CD4-positive, alpha-beta T cell treated with Interleukin-15 for 4 hours (primary cell): Measurements from ENCODE around the gene ARMC8.

ENCODE experiments used
- DNase-seq: peaks from one replicate; pipeline ENCODE4 v3.0.0-alpha.2; 2020; ENCODE audit warnings: low spot score

ARMC8 gene

GRCh38 chr3:138197524-138197923 is 10.4 kb downstream of the ARMC8 start:
- no peak for DNase-seq

- DNase-seq, result no peak
Measured at GRCh38 chr3:138199851-138200250, 12.8 kb downstream of the ARMC8 start.

DNA sequence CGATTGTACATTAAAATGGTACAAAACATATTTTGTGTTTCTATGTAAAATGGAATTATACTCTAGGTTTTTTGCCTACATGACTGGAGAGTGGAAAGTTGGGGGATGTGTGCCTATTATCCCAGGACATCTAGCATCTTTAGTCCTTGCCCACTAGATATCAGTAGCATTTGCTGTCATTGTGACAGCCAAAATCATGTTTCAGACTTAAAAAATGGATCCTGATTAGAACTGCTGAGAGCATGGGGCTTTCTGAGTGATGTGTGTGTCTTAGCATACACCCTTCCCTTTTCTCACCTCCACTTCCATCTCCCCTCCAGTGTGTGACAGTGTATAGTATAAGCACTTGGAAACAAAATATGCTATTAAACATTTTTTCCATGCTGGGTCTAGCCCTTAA is 13.3 kb downstream of the ARMC8 start:
- DNase-seq, result no peak

GRCh38 chr3:138202945-138203701 is 16.0 kb downstream of the ARMC8 start:
- no peak for DNase-seq

DNA sequence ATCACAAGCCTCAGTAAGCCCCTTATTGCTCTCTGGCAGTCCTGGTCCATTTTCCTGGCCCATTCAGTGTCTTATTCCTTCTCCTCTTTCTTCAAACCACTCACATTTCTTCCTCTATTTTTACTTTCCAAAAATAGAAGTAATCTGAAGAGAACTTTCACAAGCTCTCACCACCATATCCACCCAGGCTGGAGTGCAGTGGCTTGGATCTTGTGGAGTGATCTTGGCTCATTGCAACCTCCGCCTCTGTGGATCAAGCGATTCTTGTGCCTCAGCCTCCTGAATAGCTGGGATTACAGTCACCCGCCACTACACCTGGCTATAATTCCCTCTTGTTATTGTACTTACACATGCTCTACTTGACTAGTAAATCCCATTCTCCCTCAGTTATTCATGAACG is 16.8 kb downstream of the ARMC8 start:
- DNase-seq, result no peak

- no peak for DNase-seq
Measured at GRCh38 chr3:138205527-138205926, 18.4 kb downstream of the ARMC8 start.

- DNase-seq, result no peak
Measured at GRCh38 chr3:138206196-138206595, 19.1 kb downstream of the ARMC8 start.

- no peak for DNase-seq
Measured at GRCh38 chr3:138210528-138210927, 23.4 kb downstream of the ARMC8 start.

DNA sequence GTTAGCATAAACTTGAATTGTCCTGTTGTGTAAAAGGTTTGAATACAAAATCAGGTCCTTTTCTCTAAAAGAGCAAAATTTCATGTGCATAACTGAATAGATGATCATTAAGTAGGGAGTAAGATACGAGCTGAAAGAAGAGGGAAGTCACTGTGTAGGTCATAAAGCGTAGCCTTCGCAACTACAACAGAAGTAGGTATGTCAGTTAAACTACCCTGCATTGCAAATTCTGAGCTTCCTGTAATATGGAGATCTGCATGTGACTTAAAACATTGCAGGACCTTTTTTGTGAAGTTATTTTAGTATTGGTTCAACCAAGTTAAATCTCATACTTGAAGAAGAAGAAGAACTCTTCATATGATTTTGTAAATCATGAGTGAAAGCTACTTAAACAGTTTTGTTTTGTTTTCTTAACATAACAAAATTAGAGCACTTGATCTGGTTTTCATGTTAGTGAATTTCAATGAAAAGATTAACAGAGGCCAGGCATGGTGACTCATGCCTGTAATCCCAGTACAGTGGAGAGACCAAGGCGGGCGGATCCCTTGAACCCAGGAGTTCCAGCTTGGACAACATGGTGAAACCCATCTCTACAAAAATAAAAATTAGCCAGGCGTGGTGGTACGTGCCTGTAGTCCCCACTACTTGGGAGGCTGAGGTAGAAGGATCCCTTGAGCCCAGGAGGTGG is 26.4 kb downstream of the ARMC8 start:
- no peak for DNase-seq

DNA sequence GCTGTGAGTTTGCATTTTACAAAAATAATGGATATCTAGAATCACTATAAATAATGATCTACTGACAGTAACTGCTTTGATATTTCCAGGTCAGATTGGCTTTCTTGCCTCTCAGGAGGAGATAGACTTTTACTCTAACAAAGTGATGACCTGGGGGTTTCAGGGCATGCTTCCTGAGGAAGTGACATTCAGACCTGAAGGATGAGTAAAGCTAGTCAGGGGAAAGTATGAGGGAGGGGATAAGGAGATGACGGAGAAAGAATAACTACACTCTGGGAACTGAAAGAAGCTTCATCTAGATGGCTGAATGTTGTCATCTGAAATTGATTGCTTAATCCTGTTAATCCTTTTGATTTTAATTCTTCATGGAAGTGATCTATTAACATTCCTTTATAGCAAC is 32.2 kb downstream of the ARMC8 start:
- no peak for DNase-seq

- DNase-seq, result no peak
Measured at GRCh38 chr3:138220242-138220641, 33.1 kb downstream of the ARMC8 start.

DNA sequence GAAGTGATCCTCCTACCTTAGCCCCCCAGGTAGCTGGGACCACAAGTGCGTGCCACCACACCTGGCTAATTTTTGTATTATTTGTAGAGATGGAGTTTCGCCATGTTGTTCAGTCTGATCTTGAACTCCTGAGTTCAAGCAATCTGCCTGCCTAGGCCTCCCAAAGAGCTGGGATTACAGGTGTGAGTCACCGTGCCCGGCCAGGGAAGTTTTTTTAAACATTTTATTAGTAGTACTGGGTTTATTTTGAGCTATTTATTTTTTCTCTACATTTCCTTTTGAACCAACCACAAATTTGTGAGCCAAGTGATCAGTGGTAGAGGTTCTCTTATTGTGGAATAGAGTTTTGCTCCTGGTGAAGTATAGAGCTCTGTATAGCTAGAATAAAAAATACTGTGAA is 33.7 kb downstream of the ARMC8 start:
- DNase-seq, result no peak

- no peak for DNase-seq
Measured at GRCh38 chr3:138222131-138222941, 35.2 kb downstream of the ARMC8 start.

DNA sequence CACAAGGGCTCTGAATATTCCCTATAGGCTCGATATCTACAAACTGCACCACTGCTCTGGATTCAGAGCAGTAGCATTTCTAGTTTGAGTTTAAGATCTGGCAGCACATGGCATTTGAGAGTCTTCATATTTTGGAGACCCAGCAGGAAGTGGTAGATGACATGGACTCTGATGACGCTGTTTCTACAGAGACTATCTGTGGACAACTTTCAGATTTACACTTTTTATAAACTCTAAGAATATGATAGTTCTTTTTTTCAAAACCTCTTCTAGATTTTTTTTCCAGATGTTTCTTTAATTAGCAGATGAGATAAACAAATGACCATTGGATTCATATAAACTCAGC is 35.8 kb downstream of the ARMC8 start:
- no peak for DNase-seq

DNA sequence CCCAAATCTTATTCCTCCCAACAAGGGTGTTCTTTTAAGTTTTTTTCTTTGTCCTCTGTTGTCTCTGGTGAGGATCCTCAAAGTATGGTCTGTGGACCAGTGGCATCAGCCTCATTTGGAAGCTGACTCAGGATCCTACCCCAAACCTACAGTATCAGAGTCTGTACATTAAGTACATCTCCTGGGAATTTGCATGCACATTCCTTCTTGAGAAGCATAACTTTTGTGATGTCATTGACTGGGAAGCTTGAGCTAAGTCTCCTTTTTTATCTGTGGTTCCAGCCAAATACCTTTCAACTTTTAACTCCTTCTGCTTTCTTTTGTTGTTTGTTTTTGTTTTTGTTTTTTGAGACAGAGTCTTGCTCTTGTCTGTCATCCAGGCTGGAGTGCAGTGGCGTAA is 40.5 kb downstream of the ARMC8 start:
- DNase-seq, result no peak

- no peak for DNase-seq
Measured at GRCh38 chr3:138230525-138230924, 43.4 kb downstream of the ARMC8 start.

GRCh38 chr3:138232705-138233364 is 45.7 kb downstream of the ARMC8 start:
- no peak for DNase-seq

DNA sequence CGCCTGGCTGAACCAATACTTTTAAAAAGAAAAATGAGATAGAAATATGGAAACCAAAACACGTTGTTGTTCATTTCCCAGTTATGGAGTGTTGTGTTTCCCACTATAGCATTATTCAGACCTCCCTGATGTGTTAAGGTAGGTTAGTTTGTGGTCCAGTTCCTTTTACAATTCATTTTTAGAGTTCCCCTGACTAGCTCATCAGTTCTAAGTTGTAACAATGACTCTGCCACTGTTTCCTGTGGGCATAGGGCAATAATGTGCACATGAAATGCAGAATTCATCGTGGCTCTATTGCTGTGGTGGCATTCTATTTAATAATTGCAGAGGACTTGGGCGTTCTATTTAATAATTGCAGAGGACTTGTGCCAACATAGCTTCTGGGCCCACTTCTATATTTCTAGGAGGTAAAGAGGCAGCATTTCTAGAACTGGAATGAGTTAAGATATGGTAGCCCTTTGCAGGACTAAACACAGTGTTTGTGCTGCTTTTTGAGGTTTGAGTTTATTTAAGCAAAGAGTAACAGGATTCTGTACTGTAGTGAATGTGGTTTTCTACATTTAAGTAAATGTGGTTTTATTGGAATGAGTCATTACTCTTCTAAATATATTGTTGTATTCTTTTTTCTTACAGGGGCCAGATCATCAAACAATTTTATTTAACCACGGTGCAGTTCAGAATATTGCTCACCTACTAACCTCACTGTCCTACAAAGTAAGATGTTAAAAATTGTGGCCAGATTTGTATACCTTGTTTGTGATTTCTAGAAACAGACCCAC is 47.5 kb downstream of the ARMC8 start:
- DNase-seq, result no peak

- DNase-seq, result no peak
Measured at GRCh38 chr3:138238711-138239110, 51.6 kb downstream of the ARMC8 start.

DNA sequence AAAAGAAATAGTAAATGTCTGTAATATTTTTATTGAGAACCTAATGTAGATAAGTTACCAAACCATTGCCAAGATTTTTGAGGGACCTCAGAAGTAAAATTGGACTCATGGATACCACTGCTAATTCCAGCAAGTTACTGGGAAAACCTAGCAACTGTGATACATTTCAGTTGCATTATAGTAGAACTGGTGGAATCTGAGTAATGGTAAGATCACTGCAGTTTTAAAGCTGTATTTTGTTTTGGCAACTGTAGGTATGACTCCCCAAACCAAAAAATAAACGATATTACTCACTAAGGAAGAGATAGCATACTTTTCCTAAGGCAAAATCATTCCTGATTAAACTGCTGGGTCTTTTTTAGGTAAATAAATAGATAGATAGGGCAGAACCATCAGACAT is 54.0 kb downstream of the ARMC8 start:
- DNase-seq, result no peak

DNA sequence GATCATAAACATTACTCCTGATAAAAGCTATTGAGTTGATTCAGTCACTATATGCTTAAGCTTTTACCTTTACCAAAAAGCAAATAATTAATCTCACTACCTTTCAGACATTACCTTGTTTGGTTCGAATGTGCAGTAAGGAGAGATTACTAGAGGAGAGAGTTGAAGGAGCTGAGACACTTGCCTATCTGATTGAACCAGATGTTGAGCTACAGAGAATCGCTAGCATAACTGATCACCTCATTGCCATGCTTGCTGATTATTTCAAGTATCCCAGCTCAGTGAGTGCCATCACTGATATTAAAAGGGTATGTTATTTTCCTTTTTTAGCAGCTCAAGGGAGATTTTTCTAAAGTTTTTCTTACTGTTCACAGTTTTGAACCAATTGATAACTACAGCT is 54.6 kb downstream of the ARMC8 start:
- no peak for DNase-seq

DNA sequence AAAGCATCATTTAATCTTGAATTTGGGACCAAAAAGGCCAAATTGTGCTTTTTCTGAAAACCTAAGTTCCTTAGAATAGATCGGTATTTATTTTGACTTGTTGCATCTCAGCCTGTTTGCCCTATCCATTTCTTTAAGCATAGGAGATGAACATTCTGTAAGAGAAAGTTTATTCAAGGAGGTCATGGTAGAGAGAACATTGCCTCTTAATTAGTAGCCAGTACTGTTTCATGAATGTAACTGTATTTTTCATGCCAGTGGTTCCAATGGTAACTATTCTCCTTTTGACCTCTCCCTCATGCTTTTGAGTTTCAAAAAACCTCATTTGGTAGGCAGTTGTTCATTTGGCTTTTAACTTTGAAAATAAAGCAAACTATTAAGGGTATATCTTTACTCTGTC is 55.4 kb downstream of the ARMC8 start:
- DNase-seq, result no peak
